GM19452 (cell line): ENCODE results near the gene MED13L.

Source experiments
- ATAC-seq: cut with Tn5 transposase; IDR thresholded peaks from one replicate; pipeline ENCODE4 v1.9.1; 2021; ENCODE audit not compliant: unreplicated experiment

Gene MED13L

DNA sequence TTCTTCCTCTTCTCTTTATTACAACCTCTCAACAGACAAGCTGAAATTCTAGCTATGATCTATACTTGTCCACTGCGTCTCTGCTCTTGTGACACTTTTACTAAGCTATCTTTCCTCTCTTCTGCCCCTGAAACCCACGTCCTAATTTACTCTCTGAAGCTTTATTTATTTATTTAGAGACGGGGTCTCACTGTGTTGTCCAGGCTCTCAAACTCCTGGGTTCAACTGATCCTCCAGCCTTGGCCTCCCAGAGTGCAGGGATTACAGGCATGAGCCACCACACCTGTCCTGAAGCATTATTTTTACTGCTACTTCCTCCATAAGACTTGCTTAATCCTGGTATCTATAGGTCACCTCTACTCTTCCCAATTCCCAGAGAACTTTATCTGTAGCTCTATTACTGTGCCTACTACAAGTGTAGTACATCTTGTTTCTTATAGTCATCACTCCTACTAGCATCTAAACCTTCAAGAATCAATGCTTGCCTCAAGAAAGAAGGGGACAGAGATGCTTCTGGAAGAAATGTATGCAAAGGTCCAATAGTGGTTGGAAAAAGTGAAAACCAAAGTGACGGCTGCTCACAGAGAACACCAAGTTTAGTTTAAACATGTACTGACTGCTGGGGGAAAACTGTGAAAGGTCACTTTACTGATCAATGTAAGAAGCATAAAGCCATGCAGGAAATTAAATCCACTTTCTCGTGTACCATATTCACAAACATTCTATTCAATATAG lies 61.3 kb downstream of the MED13L start:
- ATAC-seq, result no peak

DNA sequence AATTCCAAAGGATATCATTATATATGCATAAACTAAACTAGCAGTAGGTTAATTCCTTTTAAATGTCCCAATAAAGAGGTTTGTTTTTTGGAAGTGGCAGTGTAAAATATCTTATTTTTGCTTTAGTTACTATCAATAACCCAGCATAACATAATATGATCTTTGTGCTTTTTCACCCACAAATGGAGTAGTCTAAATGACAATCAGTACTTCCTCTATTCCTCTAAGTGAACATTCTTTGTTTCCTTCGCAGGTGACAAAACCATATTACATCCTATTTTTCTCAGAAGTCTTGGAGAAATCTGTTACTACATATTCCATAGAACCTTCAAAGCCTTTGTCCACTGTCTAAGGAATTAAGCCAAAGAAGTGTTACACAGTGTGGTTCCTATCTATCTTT lies 62.5 kb downstream of the MED13L start:
- ATAC-seq, result no peak

DNA sequence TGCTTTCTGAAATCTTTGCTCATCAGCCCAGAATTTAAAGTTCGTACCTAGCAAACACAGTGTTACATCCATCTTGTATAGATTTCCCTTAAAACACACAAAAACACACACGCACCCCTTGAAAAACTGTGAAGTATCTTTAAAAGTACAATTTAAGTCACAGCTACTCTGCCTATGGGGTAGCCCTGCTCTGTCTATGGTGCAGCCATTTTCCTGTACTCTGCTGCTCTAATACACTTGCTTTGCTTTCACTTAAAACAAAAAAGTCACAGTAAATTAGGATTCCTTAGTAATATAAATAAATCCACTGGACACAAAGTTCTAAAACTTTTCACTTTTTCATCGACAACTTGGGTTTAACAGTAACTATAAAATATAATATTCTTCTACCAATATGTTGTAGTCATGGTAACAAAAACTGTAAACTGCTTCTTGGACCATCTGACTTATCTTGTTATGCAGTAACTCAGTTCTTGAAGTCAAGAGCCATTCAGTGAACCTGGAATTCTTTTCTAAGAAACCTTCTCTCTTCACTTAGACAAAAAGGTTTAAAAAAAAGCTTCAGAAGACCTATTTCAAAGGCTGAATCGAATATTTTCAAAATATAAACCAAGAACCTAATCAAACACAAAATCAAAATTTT lies 63.5 kb downstream of the MED13L start:
- ATAC-seq, result no peak

DNA sequence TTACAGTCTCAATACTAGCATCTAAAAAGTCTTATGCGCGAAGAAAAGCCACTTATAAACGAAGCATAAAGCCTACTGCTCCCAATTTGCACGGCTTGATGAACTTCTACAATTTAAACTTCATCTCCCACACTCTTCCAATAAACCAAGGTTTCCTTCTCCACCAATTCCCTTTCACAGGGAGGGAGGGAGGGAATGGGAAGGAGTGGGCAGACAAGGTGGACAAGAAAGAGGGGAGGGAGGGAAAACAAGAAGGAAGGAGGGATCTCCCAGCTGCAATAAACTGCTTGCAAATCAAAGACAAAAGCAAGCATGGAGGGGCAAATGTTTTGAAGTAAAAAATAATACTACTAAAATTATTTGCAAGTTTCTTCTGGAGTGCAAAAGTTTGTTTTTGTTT lies 64.5 kb downstream of the MED13L start:
- no peak for ATAC-seq

GRCh38 chr12:116210762-116211161 lies 66.7 kb downstream of the MED13L start:
- ATAC-seq, result no peak

DNA sequence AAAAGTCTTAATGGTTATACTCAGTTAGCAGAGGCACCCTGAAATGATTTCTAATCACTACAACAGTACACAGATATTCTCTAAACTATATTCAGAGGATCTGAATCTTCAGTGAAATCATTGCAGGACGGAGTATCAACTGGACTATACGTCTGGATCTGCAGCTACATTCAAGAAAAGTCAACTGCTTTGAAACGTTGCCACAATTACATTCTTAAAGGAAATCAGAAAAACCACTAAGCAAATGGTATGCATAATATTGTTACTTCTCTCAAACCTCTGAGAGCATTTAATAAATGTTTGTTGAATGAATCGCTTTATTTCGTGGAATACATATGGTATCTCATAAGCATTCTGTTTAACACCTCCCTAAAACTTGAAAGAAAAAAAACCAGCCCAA lies 67.4 kb downstream of the MED13L start:
- ATAC-seq, result no peak

- ATAC-seq, result no peak
Measured at GRCh38 chr12:116209503-116209902, 68.0 kb downstream of the MED13L start.

DNA sequence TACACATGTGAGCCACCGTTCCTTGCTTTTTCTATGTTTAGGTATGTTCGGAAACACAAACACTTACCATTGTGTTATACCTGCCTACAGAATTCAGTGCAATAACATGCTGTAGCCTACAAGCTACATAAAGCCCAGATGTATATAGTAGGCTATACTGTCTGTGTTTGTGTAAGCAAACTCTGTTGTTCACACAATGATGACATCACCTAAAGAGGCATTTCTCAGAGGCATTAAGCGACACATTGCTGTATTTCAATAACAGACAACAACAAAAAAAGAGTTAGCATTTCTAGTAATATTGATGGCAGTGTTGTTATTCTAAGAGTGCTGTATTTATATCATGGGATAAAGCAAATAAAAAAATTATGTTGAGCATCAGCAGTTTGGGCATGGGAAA lies 70.2 kb downstream of the MED13L start:
- ATAC-seq, result no peak

DNA sequence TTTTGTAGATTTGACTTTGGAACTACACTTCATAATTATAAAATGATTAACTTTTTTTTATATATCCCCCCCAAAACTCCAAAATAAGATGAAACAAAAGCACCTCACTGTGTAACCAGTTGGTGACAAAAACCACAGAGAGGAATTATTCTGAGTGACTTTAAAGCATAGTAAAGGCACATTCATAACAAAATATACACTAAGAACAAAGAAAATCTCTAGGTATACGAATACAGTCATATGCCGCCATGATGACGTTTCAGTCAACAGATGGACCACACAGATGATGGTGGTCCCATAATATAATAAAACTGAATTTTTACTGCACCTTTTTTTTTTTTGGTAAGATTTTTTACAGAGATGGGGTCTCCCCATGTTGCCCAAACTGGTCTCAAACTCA lies 70.7 kb downstream of the MED13L start:
- ATAC-seq, result no peak

- no peak for ATAC-seq
Measured at GRCh38 chr12:116204785-116205184, 72.7 kb downstream of the MED13L start.

DNA sequence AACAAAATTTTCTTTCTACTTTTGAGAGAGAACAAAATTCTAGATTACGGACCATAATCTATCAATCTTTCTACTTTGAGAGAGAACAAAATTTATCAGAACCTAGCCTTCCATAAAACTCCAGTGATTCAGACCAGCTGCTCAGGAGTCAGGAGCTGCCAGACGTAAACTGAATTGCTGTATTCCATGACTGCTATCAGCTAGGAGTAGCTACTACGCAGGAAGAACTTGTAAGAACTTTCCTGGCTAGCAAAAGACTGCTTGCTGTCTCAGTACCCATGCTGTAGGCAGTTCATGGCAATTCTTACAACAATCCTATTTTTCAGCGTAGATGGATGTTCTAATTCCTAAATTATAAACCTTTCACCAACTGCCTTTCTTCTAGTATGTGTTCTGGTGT lies 73.3 kb downstream of the MED13L start:
- no peak for ATAC-seq

DNA sequence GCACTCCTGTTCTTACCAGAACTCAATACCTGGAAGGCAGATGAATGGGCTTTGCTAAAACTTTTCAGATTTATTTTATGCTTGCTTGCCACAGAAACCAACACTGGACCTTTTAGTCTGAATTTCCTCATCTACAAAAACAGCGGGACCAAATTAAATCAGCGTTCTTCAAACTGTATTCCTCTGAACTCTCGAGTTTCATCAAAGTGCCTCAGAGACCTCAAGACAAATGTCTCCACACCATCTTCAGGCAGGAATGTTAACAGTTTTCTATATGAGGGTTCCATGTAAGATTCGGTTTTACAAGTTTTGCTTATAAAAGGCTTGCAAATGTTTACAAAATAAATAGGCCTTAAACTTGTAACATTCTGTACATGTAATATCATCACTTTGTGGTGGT lies 74.6 kb downstream of the MED13L start:
- no peak for ATAC-seq

DNA sequence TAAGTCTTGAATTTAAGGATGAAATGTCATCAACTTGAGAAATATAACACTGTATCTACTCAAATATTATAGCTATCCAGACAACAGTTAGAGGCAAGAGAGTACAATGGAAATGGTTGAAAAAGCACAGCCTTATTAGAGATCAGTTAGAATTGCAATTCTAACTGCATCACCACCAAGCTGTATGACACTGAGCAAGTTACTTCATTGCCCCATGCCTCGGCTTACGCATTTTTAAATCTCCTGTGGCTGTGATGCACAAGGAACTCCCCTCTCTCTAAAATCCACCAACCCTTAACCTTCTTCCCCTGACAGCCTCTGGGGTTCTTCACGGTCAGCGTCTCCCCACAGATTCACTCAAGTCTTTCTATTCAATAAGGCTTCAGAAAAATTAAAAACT lies 75.1 kb downstream of the MED13L start:
- no peak for ATAC-seq

DNA sequence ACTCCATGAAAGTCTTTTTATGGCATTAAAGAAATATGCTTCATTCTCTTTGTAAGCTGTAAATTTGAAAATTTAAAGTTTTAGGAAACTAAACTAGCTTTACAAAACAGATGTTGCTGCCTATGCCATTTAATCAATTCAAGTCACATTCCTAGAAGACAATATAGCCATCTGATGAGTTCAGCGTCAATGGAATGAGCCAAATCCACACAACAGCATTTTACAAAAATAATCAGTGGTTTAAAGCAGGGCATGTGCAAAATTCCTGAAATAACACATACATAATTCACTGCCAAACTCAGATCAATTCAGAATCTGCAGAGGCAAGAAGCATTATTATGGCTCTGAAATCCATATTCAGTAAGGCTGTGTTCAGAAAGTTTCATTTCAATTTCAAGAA lies 75.6 kb downstream of the MED13L start:
- ATAC-seq, result no peak

- ATAC-seq, result no peak
Measured at GRCh38 chr12:116201359-116201758, 76.1 kb downstream of the MED13L start.

GRCh38 chr12:116200812-116201211 lies 76.7 kb downstream of the MED13L start:
- ATAC-seq, result no peak

DNA sequence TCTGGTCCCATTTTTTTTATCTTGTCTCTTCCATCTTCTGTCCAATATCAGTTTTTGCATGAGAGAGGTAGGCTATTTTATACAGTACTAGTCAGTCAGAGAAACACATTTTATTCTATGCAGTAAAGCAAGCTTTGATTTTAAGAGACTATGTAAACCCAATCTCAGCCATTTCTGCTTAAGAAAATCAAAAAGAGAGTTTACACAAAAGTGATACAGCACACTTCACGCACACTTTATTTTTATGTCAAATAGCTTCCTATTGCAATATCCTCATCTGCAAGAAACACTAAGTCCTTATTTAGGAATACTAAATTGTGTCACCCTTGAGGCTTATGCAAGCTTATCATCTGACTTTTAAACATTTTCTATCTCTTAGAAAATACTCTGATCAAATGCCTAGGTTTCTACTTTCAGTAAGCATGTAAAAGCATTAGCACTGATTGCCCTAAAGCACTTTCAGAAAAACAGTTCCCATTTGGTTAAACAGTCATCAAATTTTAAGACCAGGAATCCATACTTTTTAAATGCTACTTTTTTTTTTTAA lies 78.3 kb downstream of the MED13L start:
- no peak for ATAC-seq

- ATAC-seq, result no peak
Measured at GRCh38 chr12:116196752-116197718, 80.5 kb downstream of the MED13L start.

DNA sequence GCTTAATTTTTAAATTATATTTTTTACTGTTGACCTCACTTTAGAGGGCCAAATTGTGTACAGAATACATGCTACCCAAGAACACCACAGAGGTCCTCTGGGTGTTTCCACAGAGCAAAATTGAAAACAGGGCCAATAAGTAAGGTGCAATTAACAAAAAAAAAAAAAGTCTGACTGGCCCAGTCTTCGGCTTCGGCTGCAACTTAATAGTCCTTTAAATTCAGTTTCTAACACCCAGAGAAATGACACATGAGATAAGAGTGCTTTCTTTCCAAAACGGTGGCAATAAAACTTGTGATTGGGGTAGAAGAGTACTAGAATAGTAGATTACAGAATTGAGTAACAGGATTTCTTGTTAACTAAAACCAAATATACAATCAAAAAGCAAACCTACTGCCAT lies 81.3 kb downstream of the MED13L start:
- no peak for ATAC-seq

DNA sequence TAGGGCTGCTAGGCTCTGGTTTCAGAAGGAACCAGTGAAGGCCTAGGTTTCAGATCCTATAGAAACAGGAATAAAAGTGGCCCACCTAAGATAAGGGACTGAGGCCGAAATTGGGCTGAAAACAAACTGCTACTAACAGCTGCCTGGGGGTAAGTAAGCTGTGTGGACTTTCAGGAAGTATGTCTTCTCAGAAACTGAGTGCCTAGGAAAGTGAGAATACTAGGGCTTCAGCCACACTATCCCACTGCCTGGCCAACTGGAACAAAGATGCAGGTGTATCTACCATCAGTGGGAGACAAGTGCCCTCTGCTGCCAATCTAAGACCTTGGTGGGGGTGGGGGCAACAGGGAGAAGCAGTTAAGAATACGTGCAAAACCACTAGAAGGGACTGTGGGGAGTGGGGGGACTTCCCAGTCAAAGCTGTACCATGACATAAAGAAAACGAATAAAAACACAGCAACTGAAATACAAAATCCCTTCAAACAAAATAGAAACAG lies 82.5 kb downstream of the MED13L start:
- peak; percentile 81 for ATAC-seq

- no peak for ATAC-seq
Measured at GRCh38 chr12:116189692-116190091, 87.8 kb downstream of the MED13L start.
